Measurements from ENCODE around the gene GRHL1. TPM values are rescaled to one million over a fixed set of nuclear protein-coding genes. Genes with fewer than 3 reads are reported as not detected.

GRHL1 gene
- total and polyA plus RNA-seq, 9 of the 15 experiments (the other 6 are each of a cell fraction or from before 2014, with no cell fraction given): 1.7 to 6.1 (median 4.7) TPM

GRCh38 chr2:9950521-9951271, 797 bp upstream of the GRHL1 start (continued):
- TF ChIP-seq MTA3 (IDR thresholded peaks at IDR 0.05; ENCODE audit: borderline replicate concordance) (peak; percentile 51), HNRNPK (IDR thresholded peaks at IDR 0.05; ENCODE audit: low read depth, low read length, poor library complexity, severe bottlenecking) (no peak), ZNF584 (CRISPR knock-in tag; IDR thresholded peaks at IDR 0.05; ENCODE audit: low read depth) (peak; percentile 68; the same call in 1 of the 2 replicates), ZC3H4 (CRISPR knock-in tag; IDR thresholded peaks at IDR 0.05; ENCODE audit: borderline replicate concordance) (no peak), ZNF668 (CRISPR knock-in tag; IDR thresholded peaks at IDR 0.05) (no peak), SMAD4 (CRISPR knock-in tag; conservative IDR thresholded peaks at IDR 0.05) (peak; percentile 58; the same call in 1 of the 2 replicates), NCOA6 (IDR thresholded peaks at IDR 0.05) (peak; percentile 35; the same call in 1 of the 2 replicates), KDM5B (IDR thresholded peaks at IDR 0.05; ENCODE audit: insufficient replicate concordance, low read depth, low read length) (peak; percentile 30), IFI16 (CRISPR knock-in tag; IDR thresholded peaks at IDR 0.05) (no peak), E2F6 (IDR thresholded peaks at IDR 0.05; ENCODE audit: borderline replicate concordance in 1 of 2, extremely low read depth in 1 of 2, insufficient read depth in 1 of 2, insufficient read length in 1 of 2, low read depth in 1 of 2, low read length in 1 of 2, poor library complexity in 1 of 2, severe bottlenecking in 1 of 2) (peak in 1 of 2 experiments; percentile 52), ZNF12 (CRISPR knock-in tag; IDR thresholded peaks at IDR 0.05) (0 out of 2 replicates have a peak, but pooled peaks have one; percentile 34), NONO (IDR thresholded peaks at IDR 0.05; ENCODE audit: low read depth in 2 of 2, low read length in 1 of 2) (peak in 1 of 2 experiments; percentile 49; a peak in 1 of 4 replicates), CREM (IDR thresholded peaks at IDR 0.05; ENCODE audit: low read depth) (peak; percentile 20; the same call in 1 of the 2 replicates), TBP (optimal IDR thresholded peaks at IDR 0.05; ENCODE audit: low read depth, low read length) (peak; percentile 34), YY1 (IDR thresholded peaks at IDR 0.05; ENCODE audit: borderline replicate concordance in 1 of 3, control insufficient read depth in 1 of 3, extremely low read depth in 1 of 3, insufficient read depth in 3 of 3, insufficient read length in 1 of 3, insufficient replicate concordance in 2 of 3, low read depth in 1 of 3, low read length in 2 of 3) (peak in 1 of 3 experiments; percentile 17)
- TF ChIP-seq, protein P1, sequence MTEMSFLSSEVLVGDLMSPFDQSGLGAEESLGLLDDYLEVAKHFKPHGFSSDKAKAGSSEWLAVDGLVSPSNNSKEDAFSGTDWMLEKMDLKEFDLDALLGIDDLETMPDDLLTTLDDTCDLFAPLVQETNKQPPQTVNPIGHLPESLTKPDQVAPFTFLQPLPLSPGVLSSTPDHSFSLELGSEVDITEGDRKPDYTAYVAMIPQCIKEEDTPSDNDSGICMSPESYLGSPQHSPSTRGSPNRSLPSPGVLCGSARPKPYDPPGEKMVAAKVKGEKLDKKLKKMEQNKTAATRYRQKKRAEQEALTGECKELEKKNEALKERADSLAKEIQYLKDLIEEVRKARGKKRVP (CRISPR knock-in tag; IDR thresholded peaks at IDR 0.05): no peak
- TF ChIP-seq, protein P2, sequence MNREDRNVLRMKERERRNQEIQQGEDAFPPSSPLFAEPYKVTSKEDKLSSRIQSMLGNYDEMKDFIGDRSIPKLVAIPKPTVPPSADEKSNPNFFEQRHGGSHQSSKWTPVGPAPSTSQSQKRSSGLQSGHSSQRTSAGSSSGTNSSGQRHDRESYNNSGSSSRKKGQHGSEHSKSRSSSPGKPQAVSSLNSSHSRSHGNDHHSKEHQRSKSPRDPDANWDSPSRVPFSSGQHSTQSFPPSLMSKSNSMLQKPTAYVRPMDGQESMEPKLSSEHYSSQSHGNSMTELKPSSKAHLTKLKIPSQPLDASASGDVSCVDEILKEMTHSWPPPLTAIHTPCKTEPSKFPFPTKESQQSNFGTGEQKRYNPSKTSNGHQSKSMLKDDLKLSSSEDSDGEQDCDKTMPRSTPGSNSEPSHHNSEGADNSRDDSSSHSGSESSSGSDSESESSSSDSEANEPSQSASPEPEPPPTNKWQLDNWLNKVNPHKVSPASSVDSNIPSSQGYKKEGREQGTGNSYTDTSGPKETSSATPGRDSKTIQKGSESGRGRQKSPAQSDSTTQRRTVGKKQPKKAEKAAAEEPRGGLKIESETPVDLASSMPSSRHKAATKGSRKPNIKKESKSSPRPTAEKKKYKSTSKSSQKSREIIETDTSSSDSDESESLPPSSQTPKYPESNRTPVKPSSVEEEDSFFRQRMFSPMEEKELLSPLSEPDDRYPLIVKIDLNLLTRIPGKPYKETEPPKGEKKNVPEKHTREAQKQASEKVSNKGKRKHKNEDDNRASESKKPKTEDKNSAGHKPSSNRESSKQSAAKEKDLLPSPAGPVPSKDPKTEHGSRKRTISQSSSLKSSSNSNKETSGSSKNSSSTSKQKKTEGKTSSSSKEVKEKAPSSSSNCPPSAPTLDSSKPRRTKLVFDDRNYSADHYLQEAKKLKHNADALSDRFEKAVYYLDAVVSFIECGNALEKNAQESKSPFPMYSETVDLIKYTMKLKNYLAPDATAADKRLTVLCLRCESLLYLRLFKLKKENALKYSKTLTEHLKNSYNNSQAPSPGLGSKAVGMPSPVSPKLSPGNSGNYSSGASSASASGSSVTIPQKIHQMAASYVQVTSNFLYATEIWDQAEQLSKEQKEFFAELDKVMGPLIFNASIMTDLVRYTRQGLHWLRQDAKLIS (CRISPR knock-in tag; IDR thresholded peaks at IDR 0.05): 0 out of 2 replicates have a peak, but pooled peaks have one; percentile 51
- TF ChIP-seq, protein P3, sequence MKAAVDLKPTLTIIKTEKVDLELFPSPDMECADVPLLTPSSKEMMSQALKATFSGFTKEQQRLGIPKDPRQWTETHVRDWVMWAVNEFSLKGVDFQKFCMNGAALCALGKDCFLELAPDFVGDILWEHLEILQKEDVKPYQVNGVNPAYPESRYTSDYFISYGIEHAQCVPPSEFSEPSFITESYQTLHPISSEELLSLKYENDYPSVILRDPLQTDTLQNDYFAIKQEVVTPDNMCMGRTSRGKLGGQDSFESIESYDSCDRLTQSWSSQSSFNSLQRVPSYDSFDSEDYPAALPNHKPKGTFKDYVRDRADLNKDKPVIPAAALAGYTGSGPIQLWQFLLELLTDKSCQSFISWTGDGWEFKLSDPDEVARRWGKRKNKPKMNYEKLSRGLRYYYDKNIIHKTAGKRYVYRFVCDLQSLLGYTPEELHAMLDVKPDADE (conservative IDR thresholded peaks at IDR 0.05; ENCODE audit: control insufficient read depth, low read depth, low read length): 0 out of 2 replicates have a peak, but pooled peaks have one; percentile 21

All from K562 (cell line).